Left cardiac atrium (tissue), 4 donors: ENCODE measurements around the gene LITAF. TPM values are rescaled to one million over a fixed set of nuclear protein-coding genes. Genes with fewer than 3 reads are reported as not detected.
"Not testable (repeated sequence)": the region's sequence is repeated elsewhere in the genome, so short reads cannot be mapped to it uniquely, and the experiment has no call there.

Source experiments
- ATAC-seq, 2 donors: fragments of 200-7000 bp; cut with Tn5 transposase; one replicate each; pipeline ENCODE4 v1.9.1; 2020; ENCODE audit warnings: mild to moderate bottlenecking in 2 of 2, moderate library complexity in 2 of 2
- DNase-seq: peaks from one replicate; pipeline ENCODE4 v3.0.0-alpha.2; 2020
- intact Hi-C, 2 donors: fragments of 100-400 bp; cut with DNase I; formaldehyde crosslinking; loops; one replicate each; pipeline versions ENCODE4 v1.14.1 to v1.15.1; 2022 to 2023
- total RNA-seq, 2 donors: library from RNA; stranded (reverse); fragmentation: NEBNext Ultra II Directional; extraction: Animal tissue kit (Norgen Biotek cat#: 25700); gene quantifications; one replicate each; pipeline ENCODE4 v1.2.1, GENCODE V29; 2021
- donor health status: DM: no; HTN: yes; CAD: no.
- donor health status: DM: no; HTN: yes; CAD: no; lungs with severe emphysema.
- donor health status: DM: yes; HTN: yes; CAD: no.
- donor health status: Dilated cardiomyopathy.

Gene LITAF
- total RNA-seq, 2 donors from 2014 or later, result 76.3 to 86.0 TPM

DNA sequence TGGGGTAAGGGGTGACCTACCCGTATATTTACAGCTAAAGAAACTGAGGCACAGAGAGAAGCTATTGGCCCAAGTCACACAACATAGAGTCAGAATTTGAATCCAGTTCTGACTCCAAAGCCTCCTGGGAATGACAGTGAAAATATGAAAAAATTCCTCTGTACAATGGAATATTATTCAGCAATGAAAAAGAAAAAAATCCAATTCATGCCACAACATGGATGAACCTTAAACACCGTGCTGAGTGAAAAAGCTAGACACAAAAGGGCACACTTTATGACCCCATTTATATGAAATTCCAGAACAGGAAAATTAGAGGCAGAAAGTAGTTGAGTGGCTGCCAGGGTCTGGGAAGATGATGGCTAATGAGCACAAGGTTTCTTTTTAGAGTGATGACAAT is 75.4 kb downstream of the LITAF start:
- DNase-seq (no peak), ATAC-seq (no peak)
- intact Hi-C loops, result no loop called here

DNA sequence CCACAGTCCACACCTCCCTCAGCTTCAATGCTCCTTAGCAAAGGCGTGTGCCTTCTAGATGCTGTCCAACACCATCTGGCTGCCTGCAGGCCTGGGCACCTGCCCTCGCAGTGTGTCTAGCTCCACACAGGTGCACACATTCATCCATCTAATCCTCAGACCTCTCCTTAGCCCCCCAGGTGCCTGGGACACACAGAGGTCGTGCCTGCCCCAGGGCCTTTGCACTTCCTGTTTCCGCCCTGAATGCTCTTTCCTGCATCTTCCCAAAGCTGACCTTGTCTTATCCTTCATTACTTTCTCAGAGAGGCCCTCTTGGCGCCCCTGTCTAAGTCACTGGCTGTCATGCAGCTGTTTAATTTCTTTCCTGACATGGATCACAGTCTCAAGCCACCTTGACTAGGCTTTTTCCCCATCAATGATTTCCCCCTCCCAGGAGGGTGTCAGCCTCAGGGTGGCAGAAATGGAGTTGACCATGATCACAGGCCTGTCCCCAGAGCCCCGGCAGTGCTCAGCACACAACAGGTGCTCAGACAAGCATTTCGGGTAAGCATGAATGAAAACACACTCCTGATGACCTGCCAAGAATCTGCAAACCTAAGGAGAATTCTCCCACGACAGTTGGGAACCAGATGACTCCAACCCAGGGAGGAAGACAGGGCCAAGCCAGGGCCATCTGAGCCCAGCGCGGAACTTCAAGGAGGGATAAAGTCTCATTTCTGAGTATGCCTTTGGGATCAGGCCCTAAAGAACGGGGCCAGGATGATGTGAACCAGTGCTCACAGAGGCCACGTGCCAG is 76.3 kb downstream of the LITAF start:
- no peak for DNase-seq
- intact Hi-C loops, result no loop called here
- no peak for ATAC-seq

DNA sequence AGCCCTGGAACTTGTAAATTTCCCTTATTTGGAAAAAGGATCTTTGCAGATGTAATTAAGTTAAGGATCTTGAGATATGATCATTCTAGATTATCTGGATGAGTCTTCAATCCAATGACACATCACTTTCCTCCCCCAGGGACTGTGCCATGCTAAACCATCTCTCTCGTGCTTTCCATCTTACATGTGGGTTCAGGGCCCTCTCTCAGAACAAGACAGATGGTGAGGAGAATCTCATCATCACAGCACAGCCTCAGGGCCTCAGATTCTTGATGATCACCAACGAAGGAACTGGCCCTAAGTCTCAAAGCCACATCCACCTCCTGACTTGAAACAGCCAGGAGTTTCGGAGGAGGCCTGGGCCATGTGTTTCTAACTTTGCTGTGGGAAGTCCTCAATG is 78.7 kb downstream of the LITAF start:
- ATAC-seq (no peak), DNase-seq (no peak)
- intact Hi-C loops, result no loop called here

DNA sequence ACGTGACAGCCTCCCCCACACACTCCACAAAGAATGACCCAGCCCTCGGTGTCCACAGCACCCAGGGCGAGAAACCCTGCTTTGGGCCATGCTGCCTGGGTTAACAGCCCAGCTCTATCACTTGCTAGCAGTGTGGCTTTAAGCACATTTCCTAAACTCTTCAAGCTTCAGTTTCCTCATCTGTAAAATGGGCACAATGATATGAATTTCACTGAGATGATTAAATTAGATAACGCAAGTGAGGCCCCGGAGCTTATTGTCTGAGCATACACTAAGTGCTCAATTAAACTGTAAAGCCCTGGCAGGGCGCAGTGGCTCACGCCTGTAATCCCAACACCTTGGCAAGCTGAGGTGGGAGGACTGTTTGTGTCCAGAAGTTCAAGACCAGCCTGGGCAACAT is 79.4 kb downstream of the LITAF start:
- no peak for ATAC-seq
- intact Hi-C loops, result no loop called here
- DNase-seq, result no peak

DNA sequence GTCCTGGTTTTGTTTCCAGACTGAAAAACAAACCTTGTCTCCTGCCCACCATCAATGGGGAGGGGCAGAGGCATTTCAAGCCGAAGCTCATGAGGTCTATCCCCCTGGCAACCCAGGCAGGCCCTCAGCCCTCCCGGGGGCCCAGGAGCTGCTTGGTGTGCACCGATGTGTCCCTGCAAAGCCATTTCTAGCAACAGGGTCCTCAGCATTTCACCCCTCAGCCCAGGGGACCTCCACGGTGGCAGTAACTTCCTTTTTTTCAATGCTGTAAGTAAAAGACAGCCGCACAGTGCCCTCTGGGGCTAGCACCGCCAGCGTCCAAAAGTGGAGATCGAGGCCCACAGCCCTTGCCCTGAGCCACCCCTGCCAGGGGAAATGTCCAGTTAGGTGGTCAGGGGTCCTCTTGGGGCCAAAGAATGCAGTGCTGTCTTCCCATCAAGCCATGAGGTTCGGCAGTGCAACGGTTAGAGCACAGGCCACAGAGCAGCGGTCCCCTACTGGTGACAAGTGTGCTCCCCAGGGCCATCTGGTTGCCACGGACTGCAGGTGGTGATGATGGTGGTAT is 79.9 kb downstream of the LITAF start:
- ATAC-seq, result peak in 1 of 2 donors; percentile 30
- intact Hi-C loops, result no loop called here

DNA sequence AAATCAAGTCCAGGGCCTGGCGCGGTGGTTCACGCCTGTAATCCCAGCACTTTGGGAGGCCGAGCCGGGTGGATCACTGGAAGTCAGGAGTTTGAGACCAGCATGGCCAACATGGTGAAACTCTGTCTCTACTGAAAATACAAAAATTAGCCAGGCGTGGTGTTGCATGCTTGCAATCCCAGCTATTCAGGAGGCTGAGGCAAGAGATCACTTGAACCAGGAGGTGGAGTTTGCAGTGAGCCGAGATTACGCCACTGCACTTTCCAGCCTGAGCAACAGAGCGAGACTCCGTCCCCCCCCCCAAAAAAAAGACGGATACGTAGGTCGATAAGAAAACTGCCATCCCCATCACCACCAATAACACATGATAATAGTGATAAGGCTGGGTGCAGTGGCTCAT is 82.5 kb downstream of the LITAF start:
- ATAC-seq, intact Hi-C loops, DNase-seq: not testable (repeated sequence)

More for the DNA sequence above, 79.9 kb downstream of the LITAF start:
- no peak for DNase-seq

DNA sequence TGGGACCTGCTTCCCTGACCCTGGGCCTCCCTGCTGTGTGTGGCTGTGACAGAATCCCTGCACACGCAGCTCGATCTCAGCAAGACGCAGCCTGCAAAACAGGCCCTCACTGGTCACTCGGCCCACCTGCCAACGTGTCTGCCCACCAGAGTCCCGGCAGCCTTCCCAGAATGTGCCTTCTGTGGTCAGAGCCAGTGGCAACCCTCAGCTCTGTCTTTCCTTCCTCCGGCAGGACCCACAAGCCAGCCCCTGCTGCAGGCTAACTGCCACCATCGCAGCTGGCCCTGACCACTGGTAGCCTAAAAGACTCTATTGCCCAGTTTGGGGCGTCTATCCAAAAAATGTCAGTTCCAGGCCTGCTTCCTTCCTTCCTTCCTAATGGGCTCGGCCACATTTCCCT is 83.2 kb downstream of the LITAF start:
- no peak for DNase-seq
- no peak for ATAC-seq
- intact Hi-C loops, result no loop called here

DNA sequence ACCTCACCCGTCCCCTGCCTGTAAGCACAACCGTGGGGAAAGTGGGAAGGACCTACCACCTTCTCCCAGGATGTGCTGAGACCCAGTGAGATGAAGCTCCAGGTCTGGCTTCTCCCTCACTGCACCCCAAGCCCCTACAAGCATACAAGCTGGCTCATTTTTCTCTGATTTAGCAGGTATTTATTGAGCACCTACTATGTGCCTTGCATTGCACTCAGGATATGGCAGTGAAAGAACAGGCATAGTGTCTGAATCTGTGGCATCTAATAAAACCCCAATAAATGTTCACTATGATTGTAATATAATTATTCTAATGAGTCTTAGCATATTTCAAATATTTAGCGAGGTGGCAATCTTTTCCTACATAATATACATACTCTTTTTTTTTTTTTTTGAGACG is 84.5 kb downstream of the LITAF start:
- ATAC-seq, result no peak
- intact Hi-C loops, result no loop called here

DNA sequence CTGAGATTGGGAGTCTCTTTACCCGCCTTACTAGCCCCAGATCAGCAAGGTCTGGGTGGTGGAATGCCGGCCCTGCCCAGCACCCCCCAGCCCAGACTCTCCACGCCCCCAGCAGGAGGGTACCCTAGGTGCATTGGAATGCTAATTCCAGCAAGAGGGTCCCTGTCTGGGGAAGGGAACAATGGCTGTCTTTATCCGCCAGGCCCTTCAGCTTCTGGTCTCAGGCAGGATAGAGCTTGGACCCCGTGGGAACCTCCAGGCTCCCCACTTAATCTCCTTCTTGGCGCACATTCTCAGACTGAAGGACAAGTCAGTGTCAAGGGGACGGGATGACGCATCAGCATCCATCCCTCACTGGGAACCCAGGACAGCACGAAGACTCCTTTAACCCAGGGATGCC is 85.1 kb downstream of the LITAF start:
- intact Hi-C loops, result no loop called here
- no peak for DNase-seq
- ATAC-seq, result no peak

More for the DNA sequence above, 84.5 kb downstream of the LITAF start:
- DNase-seq, result no peak

DNA sequence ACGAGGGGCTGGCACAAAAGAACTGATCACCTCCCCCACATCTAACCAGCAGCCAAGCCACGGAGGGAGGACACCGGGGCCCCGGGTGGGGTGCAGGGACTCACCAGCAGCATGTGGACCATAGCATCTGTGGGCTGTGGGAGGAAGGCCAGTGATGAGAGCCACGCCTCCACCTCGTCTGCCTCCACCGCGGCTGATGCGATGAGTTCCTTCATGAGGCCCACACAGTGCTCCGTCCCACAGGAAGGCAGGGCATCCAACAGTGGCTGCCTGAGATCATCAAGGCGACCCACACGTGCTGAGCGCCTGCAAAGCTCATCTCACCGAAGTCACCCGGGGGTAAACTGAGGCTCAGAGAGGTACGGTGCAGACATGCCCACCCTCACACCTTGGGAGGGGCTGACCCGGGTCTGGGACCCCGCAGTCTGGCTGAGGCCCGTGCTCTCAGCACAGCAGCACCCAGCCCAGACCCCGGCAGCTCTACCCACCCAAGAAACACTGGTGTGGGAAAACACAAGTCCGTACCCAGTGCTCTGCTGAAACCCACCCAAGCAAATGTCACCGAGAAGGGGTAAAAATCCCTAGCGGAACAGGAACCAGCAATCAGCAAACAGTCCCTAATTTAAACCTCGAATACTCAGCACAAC is 85.9 kb downstream of the LITAF start:
- DNase-seq (no peak), ATAC-seq (no peak)
- intact Hi-C loops, result no loop called here

DNA sequence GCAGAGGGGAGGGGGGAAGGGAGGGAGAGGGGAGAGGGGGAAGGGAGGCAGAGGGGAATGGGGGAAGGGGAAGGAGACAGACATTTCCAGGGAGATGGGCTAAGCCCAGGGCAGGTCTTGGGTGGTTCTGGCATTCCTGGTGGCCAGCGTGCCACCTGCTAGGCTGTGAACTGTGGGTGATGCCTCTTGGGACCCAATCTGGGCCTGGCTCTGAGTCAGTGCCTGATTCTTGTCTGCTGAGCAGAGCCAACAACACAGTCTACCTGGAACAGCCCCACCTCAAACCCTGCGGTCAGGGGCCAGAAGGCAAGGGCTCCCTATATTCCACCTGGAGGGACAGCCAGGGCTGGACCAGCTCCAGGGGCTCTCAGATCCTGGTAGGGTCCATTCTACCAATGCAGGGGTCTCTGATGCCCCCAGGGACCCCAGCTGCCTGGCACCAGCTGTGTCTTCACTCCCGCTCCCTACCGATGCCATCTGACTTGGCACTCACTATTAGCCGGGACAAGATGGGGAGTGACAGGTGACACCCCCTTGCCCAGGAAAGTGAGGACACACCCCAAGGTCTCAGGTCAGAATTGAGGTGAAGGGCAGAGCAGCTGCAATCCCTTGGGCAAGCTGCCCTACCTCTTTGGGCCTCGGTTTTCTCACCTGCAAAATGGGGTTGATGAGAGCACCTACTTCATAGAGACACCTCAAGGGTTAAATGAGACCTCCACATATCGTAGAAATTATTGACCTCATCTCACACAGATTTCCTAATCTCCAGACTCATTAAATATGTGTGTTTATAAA is 87.2 kb downstream of the LITAF start:
- intact Hi-C loops, result no loop called here
- DNase-seq, result no peak

DNA sequence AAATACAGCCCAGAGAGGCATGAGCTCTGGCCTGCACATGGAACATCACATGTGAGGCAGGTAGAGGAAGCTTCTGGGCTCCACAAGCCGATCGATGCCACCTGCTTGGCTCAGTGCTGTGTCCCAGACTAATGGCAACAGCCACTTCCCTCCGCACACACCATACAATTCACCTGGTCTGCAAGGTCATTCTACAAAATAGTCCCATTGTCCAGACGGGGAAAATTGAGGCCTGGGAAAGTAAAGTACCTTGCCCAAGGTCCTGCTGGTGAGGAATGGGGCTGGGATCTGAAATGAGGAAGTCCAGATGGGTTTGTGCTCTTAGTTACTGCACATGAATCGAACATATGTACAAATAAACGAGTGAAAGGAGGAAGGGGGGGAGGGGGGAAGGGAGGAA is 88.0 kb downstream of the LITAF start:
- intact Hi-C loops, result no loop called here
- no peak for ATAC-seq
- no peak for DNase-seq

More for the DNA sequence above, 87.2 kb downstream of the LITAF start:
- ATAC-seq, result no peak

DNA sequence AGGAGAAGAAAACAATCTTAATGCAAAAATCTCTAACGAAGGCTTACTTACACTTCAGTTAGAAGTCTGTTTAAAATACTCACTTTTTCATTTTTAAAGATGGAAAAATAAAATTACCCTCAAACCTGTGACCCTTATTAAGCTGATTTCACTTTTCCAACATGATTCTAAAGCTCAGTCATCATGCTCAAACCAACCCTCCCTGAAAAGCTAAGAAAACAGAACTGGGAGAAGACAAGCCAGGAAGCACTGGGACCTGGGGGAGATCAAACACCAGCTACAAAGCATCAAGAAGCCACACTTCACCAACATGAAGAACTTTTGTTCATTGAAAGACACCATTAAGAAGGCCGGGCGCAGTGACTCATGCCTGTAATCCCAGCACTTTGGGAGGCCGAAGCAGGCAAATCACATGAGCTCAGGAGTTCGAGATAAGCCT is 88.8 kb downstream of the LITAF start:
- intact Hi-C loops, result no loop called here
- DNase-seq (peak; percentile 59), ATAC-seq (peak in 1 of 2 donors; percentile 14)

Other genes with a start within 250 kb of the LITAF start
- 1 to 10 TPM in 1 of 2 donors, under 1 TPM in 1; 0.60 to 2.4 TPM for gene RMI2, start 241.5 kb downstream of the LITAF start, total RNA-seq
- 10 to 100 TPM; 27.5 to 33.7 TPM for gene SNN, start 81.5 kb upstream of the LITAF start, total RNA-seq
- gene TXNDC11, start 155.9 kb upstream of the LITAF start, total RNA-seq, result 10 to 100 TPM; 21.8 to 30.4 TPM
- gene ZC3H7A, start 210.3 kb upstream of the LITAF start, total RNA-seq, result 10 to 100 TPM; 24.0 to 28.2 TPM